Uterus (tissue), 2 donors: Measurements from ENCODE around the gene CPT1C.

Experiments
- CTCF ChIP-seq, 4 experiments: fragments of 200-600 bp in 2 of 4; fragments of 450-650 bp in 2 of 4; sonication (generic) in 2 of 4; IDR thresholded peaks; one replicate each; pipeline ENCODE4 v1.5.1; 2016 to 2019; ENCODE audit warnings: antibody characterized with exemption in 4 of 4, mild to moderate bottlenecking in 2 of 4, moderate library complexity in 1 of 4
- POLR2A ChIP-seq, 2 donors: fragments of 450-650 bp; IDR thresholded peaks; one replicate each; pipeline ENCODE4 v1.6.1; 2016; ENCODE audit warnings: antibody characterized with exemption in 2 of 2, mild to moderate bottlenecking in 1 of 2, moderate library complexity in 1 of 2

GRCh38 chr19:49691243-49692146, 579 bp downstream of the CPT1C start:
- no peak for TF ChIP-seq POLR2A (IDR thresholded peaks at IDR 0.05)
- no peak for TF ChIP-seq CTCF (IDR thresholded peaks at IDR 0.05)
